HG02623 (cell line): ENCODE results near the gene SLC6A18.
"Not testable (repeated sequence)": the region's sequence is repeated elsewhere in the genome, so short reads cannot be mapped to it uniquely, and the experiment has no call there.

Experiments used
- ATAC-seq: cut with Tn5 transposase; IDR thresholded peaks from one replicate; pipeline ENCODE4 v1.9.1; 2021; ENCODE audit warnings: moderate library complexity; ENCODE audit not compliant: unreplicated experiment

SLC6A18 gene

GRCh38 chr5:1270426-1270825 is 45.2 kb downstream of the SLC6A18 start:
- no peak for ATAC-seq

- ATAC-seq, result no peak
Measured at GRCh38 chr5:1270933-1271914, 46.0 kb downstream of the SLC6A18 start.

GRCh38 chr5:1272201-1272600 is 47.0 kb downstream of the SLC6A18 start:
- no peak for ATAC-seq

- ATAC-seq, result no peak
Measured at GRCh38 chr5:1273745-1274144, 48.6 kb downstream of the SLC6A18 start.

GRCh38 chr5:1274471-1274870 is 49.3 kb downstream of the SLC6A18 start:
- ATAC-seq, result no peak

GRCh38 chr5:1275397-1276391 is 50.5 kb downstream of the SLC6A18 start:
- ATAC-seq, result not testable (repeated sequence)

- no peak for ATAC-seq
Measured at GRCh38 chr5:1276930-1277329, 51.7 kb downstream of the SLC6A18 start.

GRCh38 chr5:1277331-1277730 is 52.1 kb downstream of the SLC6A18 start:
- no peak for ATAC-seq

GRCh38 chr5:1277781-1278180 is 52.6 kb downstream of the SLC6A18 start:
- ATAC-seq, result no peak

GRCh38 chr5:1278216-1278615 is 53.0 kb downstream of the SLC6A18 start:
- ATAC-seq, result no peak

GRCh38 chr5:1278656-1279442 is 53.7 kb downstream of the SLC6A18 start:
- ATAC-seq, result no peak

GRCh38 chr5:1279443-1280151 is 54.4 kb downstream of the SLC6A18 start:
- ATAC-seq, result no peak

- ATAC-seq, result no peak
Measured at GRCh38 chr5:1280177-1281037, 55.2 kb downstream of the SLC6A18 start.

- ATAC-seq, result no peak
Measured at GRCh38 chr5:1281038-1281882, 56.1 kb downstream of the SLC6A18 start.

GRCh38 chr5:1282131-1282992 is 57.2 kb downstream of the SLC6A18 start:
- ATAC-seq, result no peak

GRCh38 chr5:1282993-1283728 is 58.0 kb downstream of the SLC6A18 start:
- ATAC-seq, result not testable (repeated sequence)

GRCh38 chr5:1283729-1284041 is 58.5 kb downstream of the SLC6A18 start:
- ATAC-seq, result not testable (repeated sequence)
